Fibroblast of upper back skin (primary cell): Measurements from ENCODE around the gene CD8B2.
"Not testable (repeated sequence)": the region's sequence is repeated elsewhere in the genome, so short reads cannot be mapped to it uniquely, and the experiment has no call there.

Experiments used
- DNase-seq: peaks from one replicate; pipeline ENCODE4 v3.0.0-alpha.2; 2013

Gene CD8B2

GRCh38 chr2:106513391-106513790, 26.2 kb downstream of the CD8B2 start:
- DNase-seq = not testable (repeated sequence)

DNA sequence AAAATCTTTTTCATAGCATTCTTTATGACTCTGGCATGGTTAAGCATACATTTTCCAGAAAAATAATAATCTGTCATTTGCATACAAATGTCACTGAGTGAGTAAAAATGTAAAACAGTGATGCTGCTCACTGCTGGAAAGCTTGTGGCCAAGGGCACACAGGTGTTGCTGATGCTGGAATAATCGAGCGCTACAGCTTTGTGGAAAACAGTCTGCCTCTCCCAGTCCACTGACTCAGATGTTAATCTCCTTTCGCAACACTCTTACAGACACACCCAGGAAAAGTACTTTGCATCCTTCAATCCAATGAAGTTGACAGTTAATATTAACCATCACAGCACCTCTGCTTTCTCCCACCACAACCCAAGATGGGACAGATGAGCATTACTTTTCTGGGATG, 27.7 kb downstream of the CD8B2 start:
- DNase-seq = peak; percentile 6

DNA sequence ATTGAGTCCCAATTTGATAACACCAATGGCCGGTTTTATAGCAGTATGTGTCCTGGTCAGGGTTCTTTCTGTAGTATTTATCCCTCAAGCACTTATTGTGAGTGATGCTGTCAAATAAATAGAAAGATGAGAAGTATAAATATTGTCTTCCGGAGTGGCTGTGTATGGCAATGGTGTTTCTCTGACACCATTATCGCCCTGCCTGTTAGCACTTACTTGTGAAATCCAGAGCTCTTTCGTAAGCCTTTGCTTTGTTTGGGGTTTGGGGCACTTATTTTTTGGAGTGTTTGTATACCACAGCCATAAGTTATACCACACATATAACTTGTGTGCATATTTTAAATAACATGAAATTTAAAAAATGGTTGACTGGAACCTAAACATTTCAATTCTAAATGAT, 29.3 kb downstream of the CD8B2 start:
- DNase-seq = no peak

DNA sequence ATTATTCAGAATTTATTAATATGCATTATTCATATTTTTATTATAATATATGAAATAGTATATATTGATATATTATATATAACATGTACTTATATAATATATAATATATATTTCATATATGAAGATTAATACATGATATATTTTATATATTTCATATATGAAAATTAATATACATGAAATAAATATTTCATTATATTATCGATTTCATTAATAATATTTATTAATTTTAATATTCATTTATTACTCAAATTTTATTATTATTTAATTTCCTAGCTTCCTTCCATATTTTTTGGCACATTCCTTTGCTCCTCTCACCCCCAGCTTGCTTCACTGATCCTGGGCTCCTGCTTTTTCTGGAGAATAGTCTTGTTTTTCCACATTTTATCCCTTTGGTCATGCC, 29.7 kb downstream of the CD8B2 start:
- DNase-seq = no peak

GRCh38 chr2:106517329-106517728, 30.2 kb downstream of the CD8B2 start:
- DNase-seq = no peak

DNA sequence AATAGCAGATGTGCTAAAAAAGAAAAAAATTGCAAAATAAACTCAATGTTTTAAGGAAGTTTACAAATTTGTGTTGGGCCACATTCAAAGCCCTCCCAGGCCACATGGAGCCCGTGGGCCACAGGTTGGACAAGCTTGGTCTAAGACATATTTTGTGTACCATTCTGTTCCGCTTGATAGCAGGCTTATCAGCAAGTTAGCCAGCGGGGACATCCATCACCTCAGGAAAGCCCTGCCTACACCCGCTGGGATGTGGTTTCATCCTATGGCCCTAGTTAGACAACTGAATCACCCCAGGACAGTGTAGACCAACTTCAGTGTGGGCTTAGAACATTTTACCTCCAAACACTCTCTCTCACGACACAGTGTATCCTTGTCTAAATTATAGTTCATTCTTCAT, 32.6 kb downstream of the CD8B2 start:
- no peak for DNase-seq

GRCh38 chr2:106521016-106521415, 33.9 kb downstream of the CD8B2 start:
- DNase-seq = no peak

GRCh38 chr2:106523976-106524665, 37.0 kb downstream of the CD8B2 start:
- DNase-seq = no peak

DNA sequence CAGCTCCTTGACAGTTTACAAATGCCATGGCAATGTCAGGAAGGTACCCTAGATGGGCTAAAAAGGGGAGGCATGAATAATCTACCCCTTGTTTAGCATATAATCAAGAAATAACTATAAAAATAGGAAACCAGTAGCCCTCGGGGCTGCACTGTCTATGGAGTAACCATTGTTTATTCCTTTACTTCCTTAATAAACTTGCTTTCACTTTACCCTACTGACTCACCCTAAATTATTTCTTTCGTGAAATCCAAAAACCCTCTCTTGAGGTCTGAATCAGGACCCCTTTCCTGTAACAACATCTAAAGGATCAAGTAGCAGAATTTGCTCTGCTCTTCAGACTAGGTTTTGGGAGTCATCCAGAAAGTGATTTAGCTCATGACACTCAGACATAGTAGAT, 43.7 kb downstream of the CD8B2 start:
- DNase-seq = no peak

- no peak for DNase-seq
Observed at GRCh38 chr2:106531676-106532214, 44.6 kb downstream of the CD8B2 start.

- no peak for DNase-seq
Observed at GRCh38 chr2:106532236-106532635, 45.1 kb downstream of the CD8B2 start.

GRCh38 chr2:106534471-106534870, 47.3 kb downstream of the CD8B2 start:
- DNase-seq = no peak

GRCh38 chr2:106536490-106536889, 49.3 kb downstream of the CD8B2 start:
- DNase-seq = no peak

DNA sequence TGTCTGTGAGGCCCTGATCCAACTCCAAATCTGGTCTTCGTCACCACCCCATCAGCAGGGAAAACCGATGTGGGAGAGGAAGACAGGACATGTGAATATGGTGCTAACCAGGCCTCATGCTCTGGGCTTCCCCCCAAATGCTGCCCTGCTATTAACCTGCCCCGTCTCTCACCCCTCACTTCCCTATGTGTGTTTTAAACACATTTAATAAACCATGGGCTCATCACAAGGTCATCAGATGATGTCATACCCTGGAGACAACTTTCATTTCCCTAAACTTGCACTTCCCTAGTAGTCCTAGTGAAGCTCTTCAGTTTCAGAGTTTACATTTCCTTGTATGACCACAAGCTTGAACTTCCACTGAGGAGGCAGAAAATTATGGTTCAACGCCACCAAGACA, 49.9 kb downstream of the CD8B2 start:
- DNase-seq = no peak

DNA sequence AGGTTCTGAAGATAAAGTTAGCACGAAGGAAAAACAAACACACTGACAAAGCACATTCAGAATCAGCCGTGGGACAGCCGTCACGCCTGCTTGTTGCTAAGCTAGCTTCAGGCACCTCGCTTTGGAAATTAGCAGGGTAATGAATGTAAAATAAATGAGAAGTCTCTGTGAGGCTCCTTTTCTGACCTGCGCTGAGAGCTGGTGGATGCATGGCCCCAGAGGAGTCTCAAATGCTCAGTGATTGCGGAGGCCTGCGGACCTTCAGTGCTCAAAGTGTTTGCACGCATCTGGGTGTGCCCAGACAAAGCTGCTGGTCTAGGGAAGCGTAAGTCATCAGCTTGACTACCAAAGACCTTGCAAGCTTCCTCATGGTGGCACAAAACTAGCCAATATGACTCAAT, 50.6 kb downstream of the CD8B2 start:
- DNase-seq = no peak

GRCh38 chr2:106540886-106541285, 53.7 kb downstream of the CD8B2 start:
- DNase-seq = no peak

- no peak for DNase-seq
Observed at GRCh38 chr2:106541333-106541732, 54.2 kb downstream of the CD8B2 start.

DNA sequence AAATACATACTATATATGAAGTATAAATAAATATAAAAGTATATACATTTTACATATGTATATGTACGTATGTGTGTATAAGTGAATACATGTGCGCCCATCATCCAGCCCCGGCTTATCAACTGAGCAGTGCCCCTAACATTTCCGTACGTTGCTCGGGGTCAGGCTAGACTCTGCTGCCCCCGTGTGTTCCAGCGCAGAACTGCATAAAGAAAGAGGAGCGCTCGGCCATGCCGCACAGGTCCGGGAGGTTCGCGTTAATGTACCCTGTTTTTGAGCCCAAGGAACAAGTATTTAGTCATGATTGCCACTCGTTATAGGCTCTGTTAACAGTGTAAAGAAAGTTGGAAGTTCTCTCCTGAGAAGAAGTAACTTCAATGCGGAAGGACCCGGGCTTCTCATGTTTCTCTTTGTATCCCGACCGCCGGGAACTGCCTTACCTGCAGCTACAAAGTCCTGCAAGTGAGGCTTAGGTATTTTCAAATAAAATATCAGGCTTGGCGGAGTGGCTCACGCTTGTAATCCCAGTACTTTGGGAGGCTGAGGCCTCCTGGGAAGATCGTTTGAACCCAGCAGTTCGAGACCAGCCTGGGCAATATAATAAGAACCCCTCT, 55.7 kb downstream of the CD8B2 start:
- peak; percentile 51 for DNase-seq

- no peak for DNase-seq
Observed at GRCh38 chr2:106545007-106545406, 57.8 kb downstream of the CD8B2 start.

DNA sequence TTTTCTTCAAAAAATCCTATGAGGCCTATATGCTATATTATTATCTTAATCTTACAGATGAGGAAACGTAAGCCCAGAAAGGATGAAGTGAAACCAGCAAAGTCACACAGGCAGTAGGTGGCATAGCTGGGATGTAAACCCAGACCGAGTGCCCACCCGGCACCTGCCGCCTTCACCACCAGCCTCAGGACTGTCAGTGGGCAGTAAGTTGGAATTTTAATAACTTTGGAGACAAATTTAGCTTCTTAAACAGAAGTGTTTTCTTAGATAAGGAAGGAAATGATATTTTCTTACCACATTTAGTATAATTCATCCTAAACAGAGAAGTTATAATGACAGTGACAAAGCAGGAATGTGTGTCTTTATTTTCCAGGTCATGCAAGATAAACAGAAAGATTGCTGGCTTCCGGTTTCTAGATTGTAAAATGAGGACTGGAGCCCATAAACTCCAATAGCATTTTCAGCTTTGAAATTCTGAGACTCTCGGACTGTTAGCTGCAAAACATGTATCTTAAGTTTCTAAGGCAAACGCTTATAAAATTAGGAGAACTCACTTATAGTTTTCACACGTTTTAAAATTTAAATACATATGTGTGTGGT, 59.3 kb downstream of the CD8B2 start:
- DNase-seq = no peak

DNA sequence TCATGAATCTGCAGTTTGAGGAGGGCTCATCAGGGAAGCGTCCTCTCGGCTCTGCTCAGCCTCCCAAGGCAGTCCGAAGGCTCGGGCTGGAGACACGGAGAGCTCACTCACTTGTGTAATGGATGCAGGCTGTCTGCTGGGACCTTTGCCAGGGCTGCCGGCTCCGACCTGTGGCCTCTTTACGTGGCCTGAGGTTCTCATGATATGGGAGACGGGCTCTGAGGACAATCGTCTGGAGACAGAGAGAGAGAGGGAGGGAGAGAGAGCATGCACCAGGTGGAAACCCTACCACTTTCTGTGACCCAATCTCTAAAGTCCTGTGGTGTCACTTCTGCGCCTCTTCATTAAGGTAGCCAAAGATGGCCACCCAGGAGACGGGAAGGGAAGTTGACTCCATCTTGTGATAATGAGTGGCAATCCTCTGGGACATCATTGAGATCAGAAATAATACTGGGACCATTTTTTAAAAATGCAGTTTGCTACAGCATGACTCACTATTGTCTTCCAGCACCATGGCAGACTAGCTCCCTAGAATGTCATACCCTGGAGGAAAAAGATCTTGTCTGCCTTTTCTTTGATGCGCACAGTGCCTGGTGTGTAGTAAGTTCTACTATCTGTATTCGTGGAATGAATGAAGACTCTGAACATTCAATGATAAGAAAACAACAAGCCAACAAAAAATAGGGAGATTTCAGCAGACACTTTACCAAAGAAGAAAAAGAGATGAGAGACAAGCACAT, 60.2 kb downstream of the CD8B2 start:
- no peak for DNase-seq

DNA sequence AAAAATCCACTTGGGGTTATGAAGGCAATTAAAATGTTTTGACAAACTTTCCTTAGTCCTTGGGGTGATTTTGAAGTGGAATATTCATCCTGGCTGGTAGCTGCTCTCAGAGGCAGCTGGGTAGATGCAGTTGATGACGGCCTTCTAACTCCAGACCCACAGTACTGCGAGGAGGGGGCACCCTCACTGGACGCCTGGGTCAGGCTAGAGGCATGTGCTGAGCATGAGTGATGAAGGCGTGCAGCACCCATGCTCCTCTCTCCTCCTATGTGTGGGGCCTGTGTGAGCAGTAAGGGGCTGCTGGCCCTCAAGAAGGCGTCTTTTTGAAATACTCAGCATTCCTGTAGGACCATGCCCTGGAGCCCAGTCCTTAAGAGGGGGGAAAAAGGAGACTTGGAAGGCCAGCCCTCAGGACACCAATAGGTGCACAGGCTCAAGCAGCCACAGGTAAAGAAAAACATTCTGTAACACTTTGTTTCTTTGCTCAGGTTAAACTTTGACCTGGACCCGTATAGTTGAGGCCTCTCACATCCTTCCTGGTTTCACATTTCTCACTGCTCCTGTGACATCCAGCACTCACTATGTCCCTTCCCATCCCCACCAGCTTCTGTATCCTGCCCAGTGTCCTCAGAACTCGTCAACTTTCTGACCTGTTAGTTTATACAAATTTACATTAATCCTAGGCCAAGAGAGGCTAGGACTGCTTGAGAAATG, 64.4 kb downstream of the CD8B2 start:
- no peak for DNase-seq

GRCh38 chr2:106552921-106553320, 65.8 kb downstream of the CD8B2 start:
- DNase-seq = no peak
